GM21390 (cell line): ENCODE data around the gene LIF.
A peak's percentile ranks its signal among the peaks of the same experiment; 100 is the strongest.

Source experiments
- ATAC-seq: cut with Tn5 transposase; IDR thresholded peaks from one replicate; pipeline ENCODE4 v1.9.1; 2021; ENCODE audit not compliant: unreplicated experiment

Gene LIF

DNA sequence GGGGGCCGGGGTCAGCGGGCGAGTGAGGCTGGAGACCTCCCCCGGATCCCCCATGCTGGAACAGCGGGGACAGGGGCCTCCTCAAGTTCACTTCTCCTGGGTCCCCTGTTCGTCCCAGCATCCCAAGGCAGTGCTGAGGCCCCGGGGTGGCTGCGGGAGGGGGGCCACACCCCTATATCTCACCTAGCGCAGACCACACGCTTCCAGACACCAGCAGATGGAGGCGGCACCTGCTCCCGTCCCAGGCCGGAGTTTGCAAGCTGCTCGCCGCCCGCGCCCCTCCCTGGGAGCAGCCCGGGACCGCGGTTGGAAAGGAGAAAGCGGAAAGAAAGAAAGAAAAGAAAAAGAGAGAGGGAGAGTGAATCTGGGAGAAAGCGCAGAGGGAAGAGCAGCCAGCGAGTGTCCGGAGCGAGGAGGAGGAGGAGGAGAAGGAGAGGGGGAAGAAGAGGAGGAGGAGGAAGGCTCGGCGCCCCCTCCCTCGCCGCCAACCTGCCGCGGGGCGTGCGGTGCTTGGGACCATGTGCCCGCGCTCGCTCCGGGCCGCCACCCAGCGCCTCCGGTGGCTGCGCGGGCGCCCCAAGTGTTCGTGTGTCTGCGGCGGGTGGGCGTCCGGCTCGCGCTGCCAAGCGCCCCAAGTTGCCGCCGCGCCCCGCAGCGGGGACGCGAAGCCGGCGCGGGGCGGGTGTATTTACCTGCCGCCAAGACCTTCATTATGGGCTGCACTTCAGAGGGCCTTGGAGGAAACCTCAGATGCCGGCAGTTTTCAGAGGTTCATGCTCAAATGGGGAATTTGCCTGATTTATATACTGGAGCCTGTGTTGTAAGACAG is at the start of gene LIF:
TSS of gene LIF (minus strand) at position 775 of the 829 bp plus-strand sequence. CDS start at position 711, 64 bp downstream.
- ATAC-seq, result no peak

DNA sequence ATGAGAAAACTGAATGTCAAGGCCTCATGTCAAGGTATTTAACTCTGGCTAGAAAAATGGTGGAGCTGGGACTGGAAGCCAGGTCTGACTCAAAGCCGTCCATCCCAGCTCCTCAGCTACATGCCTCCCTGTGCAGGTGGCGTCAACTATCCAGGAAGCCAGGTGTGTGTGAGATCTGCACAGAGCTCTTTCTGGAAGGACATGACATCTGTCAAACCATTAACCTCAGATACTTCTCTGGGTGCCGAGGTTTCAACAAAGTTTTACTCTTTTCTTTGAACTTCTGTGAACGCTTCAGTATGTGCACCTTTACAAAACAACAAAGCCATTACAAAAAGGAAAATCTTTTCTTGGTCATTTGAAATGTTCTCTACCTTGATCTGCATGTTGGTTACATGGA is 49.8 kb upstream of the LIF start:
- ATAC-seq, result no peak

DNA sequence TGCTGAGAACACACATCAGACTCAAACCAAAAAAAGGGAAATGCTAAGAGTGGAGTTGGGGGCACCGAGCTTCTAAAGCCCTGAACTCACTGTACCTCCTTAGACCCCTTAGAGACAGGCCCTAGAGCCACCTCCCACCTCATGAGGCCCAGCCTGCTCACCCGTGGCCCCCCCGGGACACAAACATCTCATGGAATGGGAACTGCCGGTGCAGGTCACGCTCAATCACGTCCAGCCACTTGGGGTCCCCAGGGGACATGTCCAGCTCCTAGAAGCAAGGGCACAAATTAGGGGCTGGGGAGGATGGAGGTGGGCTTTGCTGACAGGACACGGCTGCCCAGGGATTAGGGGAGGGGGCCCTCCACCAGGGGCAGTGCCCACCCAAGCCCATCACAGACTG is 49.0 kb upstream of the LIF start:
- ATAC-seq, result no peak

DNA sequence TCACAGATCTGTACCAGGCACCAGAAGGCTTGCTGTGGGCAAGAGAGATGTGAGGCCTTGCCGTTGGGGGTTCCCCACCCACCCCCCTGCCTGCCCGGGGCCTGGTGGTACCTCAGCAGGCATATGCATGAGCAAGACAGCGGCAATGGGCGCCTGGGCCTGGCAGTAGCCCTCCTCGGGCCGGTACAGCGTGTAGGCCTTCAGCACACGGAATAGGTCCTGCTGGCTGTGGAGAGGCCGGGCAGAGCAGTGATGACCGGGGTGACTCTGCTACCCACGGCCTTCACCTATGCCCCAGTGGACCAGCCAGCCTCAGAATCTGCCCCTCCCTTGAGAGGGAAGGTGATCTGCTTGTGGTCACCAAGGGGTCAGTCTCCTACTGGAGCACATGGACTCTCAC is 48.3 kb upstream of the LIF start:
- no peak for ATAC-seq

DNA sequence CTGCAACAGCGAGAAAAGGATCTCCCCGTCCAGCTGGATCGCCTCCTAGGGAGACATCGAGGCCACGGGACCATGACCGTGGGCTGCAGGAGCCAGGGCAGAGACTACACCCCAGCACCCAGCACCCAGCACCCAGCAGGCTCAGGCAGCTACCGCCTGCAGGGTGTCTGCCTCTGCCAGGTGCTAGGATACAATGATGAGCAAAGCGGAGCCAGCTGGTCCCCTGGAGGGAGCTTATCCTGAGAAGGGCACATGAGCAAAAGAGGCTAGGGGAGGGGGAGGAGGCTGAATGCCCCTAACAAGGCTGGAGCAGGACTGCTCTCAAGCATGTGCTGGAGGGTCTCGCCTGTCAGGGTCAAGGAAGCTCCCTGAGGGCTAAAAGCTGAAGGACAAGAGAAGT is 47.5 kb upstream of the LIF start:
- ATAC-seq, result no peak

DNA sequence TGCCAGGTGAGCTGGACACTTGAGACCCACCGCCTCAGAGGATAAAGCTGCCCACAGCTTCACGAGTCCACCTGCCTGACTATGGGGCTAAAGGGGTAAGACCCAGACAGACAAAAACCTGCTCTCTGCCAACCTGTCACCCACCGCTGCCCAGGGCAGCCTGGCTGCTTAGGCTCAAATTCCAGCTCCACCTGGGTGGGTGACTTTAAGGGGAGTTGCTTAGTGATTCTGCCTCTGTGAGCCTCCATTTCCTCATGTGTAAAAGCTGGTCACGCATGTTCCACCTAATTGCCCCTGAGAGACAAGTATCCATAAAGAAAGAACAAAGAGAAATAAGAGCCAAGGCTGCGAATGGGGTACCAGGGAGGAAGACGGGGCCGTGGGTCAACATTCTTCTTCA is 46.5 kb upstream of the LIF start:
- ATAC-seq, result no peak

DNA sequence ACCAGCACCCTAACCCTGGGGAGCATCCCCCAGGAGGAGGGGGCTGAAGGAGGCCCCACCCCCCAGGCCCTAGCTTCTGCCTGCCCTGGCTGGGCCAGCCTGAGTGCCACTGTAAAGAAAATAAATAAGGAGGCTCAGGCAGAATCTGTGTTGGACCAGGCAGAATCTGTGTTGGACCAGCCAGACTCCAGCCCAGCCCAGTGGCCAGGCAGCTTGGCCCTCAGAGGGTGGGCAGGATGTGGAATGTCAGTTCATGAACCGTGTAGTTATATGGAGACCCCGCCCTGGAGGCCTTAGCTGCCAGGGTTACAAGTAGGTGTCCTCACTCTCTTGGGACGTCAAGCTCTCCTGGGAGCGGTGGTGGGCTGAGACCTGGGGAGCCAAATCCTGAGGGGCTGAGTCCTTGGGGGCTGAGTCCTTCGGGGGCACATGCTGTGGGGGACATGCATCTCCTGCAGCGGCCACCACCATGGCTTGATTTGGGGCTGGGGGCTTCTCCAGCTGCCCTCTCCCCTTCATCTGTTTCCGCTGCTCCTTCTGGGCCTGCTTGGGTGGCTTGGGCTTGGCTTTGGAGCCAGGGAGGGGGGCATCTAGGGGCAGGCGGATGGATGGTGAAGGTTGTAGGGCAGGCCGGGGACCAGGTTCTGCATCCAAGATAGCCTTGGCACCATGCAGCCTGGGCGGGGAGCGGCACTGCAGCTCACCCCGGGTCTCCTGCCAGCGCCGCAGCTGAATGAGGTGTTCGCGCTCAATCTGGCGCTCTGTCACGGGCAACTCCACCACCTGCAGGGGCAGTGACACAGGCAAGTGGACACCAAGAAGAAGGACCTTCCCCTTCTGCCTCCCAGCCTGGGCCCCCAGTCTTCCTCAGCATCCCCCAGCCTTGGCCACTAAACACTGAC is 45.8 kb upstream of the LIF start:
- no peak for ATAC-seq

DNA sequence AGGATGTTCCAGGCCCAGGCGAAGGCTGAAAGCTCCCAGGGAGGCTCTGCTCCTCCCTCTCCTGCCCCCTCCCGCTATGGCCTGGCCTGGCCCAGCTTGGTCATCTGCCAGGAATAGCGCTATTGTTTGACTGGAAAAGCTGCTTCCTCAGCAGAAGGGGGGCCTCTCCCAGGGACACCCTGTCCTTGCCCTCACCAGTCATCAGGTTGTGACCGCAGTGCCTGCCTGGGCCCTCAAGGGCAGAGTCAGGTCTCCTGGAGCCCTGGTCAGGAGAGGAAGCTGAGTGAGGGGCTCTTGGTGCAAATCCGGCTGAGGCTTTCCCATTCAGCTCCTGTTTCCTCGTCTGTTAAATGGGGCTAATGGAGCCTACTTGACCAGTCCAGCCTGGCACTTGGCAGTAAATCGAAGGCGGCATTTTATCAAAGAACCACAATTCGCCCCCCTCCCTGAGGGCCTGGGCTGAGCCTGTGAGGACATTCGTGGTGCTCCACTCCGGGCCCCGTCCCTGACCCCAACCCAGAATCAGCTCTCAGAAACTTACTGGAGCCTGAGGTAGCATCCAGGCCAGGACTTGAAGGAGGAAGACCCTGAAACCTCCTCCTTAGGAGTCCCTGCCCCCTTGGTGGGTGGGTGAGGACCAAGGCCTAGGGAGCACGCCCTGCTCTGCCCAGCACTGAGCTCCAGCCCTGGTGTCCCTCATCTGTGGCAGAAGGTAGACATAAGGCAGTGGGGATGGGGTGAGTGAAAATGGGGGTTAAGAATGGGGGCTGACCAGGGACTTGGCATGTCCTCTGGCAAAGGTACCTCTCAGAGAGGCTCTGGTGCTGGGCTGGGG is 44.7 kb upstream of the LIF start:
- ATAC-seq, result no peak

DNA sequence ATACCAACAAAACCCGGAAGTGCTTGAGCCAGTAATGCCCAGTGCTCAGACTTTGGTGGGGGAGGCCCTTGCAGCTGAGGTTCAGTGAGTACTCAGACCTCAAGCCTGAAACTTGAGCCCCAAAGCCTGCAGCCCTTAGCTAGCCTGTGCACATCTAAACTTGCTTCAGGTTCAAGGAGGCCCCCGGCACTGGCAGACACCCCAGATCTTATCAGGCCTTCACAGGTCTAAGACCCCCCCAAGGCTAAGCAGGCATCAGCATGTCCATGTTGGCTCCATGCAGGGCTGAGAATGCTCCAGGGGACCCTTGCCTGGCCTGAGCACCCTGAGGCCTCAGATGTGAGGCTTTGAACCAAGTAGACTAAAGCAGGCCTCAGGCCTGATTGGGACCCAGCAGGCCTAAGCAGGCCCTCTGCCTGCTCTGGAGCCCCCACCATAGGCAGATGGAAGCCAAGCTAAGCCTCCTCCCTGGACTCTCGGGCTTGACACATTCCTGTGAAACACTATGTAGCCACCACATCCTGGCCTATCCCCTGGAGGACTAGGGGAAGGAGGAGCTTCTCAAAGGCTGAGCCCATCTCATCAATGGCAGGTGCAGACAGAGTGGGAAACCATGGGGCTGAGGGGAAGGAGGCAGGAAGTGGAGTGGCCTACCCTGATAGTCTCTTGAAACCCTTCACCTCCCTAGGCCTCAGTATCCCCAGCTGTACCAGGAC is 43.9 kb upstream of the LIF start:
- ATAC-seq, result no peak

DNA sequence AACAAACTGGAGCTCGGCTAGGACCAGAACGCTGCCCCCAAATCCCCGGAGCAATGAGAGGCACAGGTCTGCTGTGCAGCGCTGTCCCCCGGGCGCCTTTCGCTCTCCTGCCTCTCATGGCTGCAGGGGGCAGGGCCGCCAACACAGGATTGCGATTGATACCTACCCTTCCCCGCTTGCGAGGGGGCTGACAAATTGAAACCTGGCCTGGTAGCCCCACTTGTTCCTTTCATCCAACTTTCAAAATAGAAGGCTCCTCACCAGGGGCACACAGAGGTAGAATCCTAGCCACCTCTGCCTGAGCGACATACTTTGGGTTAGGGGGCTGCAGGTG is 43.4 kb upstream of the LIF start:
- ATAC-seq, result peak; percentile 4

DNA sequence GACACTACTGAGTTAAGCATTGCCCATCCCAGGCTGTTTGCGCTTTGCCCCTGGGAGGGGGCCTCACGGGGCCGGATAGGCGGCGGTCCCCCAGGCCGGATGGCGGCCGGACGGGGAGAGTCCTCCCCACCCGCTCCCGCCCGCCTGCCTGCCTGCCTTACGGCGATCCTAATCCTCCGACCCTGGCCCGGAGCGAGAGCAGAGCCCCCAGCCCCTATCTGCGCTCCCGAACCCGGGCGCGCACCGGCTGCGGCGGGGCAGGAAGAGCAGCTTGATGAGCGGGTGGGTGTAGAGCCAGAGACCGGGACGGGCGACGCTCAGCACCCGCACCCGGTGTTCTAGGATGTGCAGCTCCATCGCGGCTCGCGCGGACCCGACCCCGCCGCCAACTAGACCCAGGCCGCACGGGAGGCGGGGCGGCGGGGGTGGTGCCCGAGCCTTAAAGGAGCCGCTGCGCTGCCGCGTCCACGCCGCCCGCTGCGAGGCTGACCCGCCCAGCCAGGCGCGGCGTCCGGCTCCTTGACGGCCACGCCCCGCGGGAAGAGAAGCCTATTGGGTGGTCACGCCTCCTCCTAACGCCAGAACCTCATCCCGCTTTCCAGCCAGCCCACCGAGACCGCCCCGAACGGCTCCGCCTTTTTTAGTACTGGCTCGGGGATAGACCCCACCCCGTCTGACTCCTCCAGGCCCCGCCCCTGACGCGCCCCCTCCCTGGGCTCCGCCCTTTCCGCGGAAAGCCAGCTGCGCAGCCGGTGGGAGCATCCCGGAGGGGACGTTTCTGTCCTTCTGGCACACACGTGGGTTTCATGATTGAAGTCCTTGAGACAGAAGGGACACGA is 42.8 kb upstream of the LIF start, which contains the start of gene CASTOR1:
TSS of gene CASTOR1 (minus strand) at position 365 of the 839 bp plus-strand sequence. CDS start at position 357, 8 bp downstream.
- ATAC-seq, result peak; percentile 61

DNA sequence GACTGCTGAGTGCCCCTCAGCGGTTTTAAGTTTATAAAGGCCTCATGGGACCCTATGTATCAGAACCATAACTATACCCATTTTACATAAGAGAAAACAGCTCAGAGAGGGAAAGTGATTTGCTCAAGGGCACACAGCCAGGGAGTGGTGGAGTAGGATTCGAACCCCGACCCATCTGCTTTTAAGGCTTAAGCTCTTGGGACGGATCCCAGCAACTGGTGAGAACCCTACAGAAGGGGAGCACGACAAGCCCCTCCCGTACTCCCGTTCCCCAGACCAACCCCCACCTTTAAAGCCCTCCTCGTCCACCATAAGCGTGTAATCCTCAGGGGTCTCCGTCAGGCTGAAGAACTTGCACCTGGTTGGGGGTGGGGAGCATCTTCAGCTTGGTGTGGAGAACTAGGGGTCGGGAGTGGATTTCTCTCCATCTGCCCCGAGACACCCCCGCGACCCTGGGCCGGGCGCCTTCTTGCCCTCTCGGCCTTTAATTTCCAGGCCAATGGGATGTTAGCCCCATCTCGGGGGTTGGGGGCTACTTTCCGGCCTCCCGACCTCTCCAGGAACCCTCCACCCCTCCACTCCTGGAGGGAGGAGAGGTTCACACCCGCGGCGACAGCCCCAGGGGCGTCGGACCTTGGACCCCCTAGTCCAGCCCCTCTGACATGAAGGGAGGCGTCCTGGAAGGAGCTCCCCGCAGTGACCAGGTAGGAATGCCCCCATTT is 42.0 kb upstream of the LIF start:
- ATAC-seq, result no peak

DNA sequence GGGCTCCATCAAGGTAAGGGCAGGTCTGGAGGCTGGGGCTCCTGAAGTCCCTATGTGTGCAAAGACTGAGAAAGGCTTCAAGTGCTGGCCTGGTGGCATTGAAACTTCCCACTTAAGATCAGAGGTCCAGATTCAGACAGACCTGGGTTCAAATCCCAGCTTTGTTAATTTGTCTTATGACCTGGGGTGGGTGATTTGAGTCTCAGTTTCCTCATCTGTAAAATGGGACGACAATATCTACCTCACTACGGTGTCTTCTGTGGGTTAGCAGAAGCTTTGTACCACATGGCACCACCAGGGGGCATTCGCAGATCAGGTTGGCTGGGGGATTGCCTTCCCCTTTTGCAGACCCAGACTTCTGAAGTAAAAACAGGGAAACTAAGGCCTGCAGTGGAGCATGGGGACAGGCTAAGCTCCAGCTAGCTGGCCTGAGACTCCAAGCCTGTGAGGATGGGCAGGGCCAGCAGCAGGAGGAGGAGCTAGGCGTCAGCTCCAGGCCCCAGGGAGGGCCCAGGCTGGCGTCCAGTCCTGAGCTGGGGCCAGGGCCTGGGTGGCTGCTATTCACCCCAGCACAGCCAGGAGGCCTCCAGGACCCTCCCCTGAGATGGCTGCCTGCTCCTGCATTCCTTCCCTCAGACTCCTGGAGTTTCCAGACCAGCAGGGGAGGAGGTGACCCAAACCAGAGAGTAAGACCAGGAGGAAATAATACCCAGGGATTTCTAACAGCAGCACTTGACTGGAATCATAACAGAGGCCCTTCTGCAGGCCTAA is 41.3 kb upstream of the LIF start:
- no peak for ATAC-seq

DNA sequence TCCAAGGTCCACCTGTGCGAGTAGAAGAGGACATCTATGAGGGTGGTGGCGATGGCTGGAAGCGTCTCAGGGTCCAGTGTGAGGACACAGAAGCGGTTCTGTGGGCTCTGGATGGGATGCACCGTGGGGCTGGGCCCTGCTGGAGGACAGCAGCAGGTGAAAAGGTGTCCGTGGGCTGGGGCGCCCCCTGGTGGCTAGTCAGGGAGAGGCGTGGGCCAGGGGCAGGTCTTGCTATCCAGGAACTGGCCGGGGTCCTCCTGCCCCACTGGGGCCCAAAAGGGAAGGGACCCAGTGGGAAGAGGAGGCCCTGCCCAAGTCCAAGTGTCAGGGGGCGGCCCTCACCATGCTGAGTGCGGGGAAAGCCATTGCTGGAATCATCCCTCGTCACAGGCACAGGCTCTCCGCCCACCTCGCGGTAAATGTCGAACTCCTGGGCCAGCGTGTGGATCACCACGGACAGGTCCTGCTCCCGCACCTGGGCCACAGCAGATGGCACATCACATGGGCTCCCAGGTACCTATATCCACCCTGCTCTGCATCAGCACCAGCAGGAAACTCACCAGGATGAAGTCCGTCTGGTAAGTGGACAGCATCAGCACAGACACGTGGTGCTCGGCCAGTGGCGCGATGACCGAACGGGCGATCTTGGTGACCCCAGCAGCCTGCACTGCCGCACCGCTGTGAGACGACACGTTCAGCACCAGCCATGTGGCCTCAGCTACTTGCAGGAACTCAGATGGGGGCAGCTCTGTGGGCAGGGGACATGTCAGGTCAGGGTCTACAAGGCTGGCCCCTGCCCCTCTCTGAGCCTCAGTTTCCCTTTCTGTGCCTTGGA is 40.5 kb upstream of the LIF start:
- no peak for ATAC-seq

DNA sequence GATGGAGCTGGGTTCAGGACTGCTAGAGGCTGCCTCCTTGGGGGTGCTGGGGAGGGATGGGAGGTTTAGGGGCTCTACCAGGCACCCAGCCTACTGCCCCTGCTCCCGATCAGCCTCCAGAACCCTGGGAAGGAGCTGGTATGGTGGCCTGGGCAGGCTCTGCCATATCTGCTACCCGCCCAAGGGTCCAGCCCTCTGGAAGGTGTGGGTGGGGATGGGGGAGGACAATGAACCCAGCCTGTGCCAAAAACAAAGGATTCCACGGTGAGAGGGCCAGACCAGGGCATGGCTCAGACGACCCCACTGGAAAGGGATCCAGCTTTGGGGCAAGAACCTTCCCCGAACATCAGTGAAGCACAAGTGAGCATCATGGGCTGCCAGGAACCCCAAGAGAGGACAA is 39.8 kb upstream of the LIF start:
- no peak for ATAC-seq

DNA sequence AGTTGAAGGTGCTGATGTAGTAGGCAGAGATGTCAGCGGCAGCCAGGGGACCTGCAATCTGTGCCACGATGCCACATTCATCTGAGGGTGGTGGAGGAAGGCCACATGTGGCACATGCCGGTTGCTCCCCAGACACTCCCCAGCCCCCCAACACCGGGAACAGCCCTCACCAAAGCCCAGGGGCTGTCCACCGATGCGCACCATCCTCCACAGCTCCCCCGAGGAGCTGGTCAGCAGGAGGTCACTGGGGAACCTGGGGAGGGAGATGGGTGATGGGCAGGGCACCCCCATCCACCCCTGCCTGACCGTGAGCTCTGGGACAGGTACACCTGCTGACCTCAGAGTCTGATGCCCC is 39.3 kb upstream of the LIF start:
- ATAC-seq, result no peak

DNA sequence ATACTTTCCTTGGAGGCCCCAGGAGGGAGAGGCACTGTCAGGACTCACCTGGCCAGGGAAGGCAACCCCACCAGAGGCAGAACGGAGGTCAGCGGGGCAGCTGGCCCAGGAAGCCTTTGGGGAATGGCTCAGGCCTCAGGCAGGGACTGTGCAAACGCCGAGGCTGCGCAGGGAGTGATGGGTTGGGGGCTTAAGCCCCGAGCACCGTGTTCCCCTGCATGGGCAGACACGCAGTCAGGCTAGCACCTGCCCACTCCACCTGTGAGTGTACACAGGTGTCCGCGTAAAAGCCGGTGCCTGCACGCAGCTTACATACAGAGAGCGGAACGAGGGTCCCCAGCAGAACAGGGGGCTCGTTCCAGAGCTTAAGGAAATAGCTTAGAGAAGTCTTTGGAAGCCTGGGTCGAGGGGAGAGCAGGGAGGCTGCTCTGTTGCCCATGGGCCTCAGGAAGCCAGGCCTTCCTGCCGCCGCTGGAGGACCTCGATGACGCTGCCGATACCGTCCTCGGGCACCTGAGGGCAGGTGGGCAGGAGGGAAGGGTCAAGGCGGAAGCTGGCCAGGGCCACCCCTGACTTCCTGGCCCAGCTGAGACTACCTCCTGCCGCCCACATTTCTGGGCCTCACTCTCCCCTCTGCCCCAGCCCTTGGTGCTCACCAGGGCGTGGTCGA is 38.8 kb upstream of the LIF start:
- ATAC-seq, result no peak
